22Rv1 (cell line): ENCODE results near the gene CACNA1C.

Source experiments
- CTCF ChIP-seq: fragments of 450-650 bp; IDR thresholded peaks from 2 replicates; pipeline ENCODE4 v1.5.1; 2017; ENCODE audit warnings: mild to moderate bottlenecking
- ZFX ChIP-seq: fragments of 450-650 bp; IDR thresholded peaks from 2 replicates; pipeline ENCODE4 v1.6.1; 2017; ENCODE audit warnings: antibody characterized with exemption, borderline replicate concordance

DNA sequence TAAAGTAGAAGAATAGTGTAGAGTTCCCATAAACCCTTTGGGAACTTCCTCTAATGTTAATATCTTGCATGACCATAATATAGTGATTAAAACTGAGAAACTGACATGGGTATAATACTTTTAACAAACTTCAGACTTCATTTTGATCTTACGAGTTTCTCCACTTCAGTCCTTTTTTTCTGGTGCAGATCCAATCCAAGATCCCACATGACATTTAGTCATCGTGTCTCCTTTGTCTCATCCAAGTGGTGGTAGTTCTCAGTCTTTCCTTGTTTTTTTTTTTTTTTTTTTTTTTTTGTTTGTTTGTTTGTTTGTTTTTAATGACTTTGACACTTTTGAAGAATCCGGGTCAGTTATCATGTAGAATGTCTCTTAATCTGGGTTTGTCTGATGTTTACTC, 179.2 kb downstream of the CACNA1C start:
- TF ChIP-seq CTCF (no peak), ZFX (no peak)
